ENCODE measurements around the gene MECR. TPM values are rescaled to one million over a fixed set of nuclear protein-coding genes. Genes with fewer than 3 reads are reported as not detected.
A peak's percentile ranks its signal among the peaks of the same experiment; 100 is the strongest.

The MECR gene
- polyA plus RNA-seq, 1 experiment = 18.2 TPM

DNA sequence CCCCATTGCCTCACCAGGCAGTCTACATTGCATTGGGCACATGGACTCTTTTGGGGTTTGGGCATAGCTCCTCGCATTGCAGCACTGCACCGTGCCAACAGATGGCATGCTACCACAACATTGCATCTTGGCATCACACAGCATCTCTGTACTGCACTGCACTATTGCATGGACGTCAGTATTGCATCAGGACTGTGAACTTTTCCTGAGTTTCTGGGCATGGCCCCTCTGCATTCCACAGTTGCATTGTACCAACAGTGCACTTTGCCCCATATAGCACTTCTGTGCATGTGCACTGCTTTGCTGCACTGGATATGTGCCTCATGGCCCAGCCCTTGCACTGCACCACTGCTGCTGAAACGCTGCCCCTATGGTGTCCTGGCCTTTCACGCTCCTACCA is 15.1 kb upstream of the MECR start:
- TF ChIP-seq, protein P1, sequence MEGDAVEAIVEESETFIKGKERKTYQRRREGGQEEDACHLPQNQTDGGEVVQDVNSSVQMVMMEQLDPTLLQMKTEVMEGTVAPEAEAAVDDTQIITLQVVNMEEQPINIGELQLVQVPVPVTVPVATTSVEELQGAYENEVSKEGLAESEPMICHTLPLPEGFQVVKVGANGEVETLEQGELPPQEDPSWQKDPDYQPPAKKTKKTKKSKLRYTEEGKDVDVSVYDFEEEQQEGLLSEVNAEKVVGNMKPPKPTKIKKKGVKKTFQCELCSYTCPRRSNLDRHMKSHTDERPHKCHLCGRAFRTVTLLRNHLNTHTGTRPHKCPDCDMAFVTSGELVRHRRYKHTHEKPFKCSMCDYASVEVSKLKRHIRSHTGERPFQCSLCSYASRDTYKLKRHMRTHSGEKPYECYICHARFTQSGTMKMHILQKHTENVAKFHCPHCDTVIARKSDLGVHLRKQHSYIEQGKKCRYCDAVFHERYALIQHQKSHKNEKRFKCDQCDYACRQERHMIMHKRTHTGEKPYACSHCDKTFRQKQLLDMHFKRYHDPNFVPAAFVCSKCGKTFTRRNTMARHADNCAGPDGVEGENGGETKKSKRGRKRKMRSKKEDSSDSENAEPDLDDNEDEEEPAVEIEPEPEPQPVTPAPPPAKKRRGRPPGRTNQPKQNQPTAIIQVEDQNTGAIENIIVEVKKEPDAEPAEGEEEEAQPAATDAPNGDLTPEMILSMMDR (IDR thresholded peaks at IDR 0.05; ENCODE audit: low read depth, low read length) = peak; percentile 60
- Histone ChIP-seq H3K9me3 (ENCODE audit: control insufficient read depth, insufficient read depth, low read length) (no peaks in the 10 kb centered on the region), H3K27me3 (ENCODE audit: control insufficient read depth, insufficient read depth, low read length) (no peaks in the 10 kb centered on the region), H3K27ac (ENCODE audit: low read depth, low read length) (no peak overlapping the region), H3K4me3 (ENCODE audit: low read depth, low read length) (no peak overlapping the region)
- DNase-seq (ENCODE audit: low read depth, low spot score) = no peak
- ChIA-PET CTCF (interaction anchor here (0.6 to 1.3 kb wide), 4 partner anchors 11 to 1462 kb away, joined by 3 to 4 read pairs (median 3); no protein-coding TSS in a partner anchor), POLR2A (no interaction called here)

GRCh38 chr1:29245261-29245660 is 14.5 kb upstream of the MECR start:
- Histone ChIP-seq H3K27ac (ENCODE audit: low read depth, low read length) (no peak overlapping the region), H3K27me3 (ENCODE audit: control insufficient read depth, insufficient read depth, low read length) (no peaks in the 10 kb centered on the region), H3K9me3 (ENCODE audit: control insufficient read depth, insufficient read depth, low read length) (no peaks in the 10 kb centered on the region), H3K4me3 (ENCODE audit: low read depth, low read length) (no peak overlapping the region)
- TF ChIP-seq, protein P1 (IDR thresholded peaks at IDR 0.05; ENCODE audit: low read depth, low read length) = no peak
- DNase-seq (ENCODE audit: low read depth, low spot score) = no peak
- POLR2A ChIA-PET = no interaction called here
- CTCF ChIA-PET = interaction anchor here (0.6 to 1.3 kb wide), 4 partner anchors 12 to 1463 kb away, joined by 3 to 4 read pairs (median 3); no protein-coding TSS in a partner anchor

DNA sequence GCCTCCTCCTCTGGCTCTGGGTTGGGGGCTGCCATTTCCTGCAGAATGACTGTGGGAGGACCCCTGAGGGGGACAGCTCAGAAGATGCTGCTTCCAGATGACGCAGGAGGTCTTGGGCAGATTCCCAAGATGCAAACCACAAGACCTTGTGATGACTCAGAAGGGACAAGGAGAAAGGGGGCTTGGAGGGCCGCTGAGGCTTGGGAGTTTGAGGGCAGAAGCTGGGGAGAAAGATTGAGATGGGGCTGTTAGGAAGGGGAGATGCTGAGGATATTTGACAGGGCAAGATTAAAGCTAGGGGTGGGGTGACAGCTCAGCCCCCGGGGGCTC is 13.1 kb upstream of the MECR start:
- H3K27me3 ChIP-seq (ENCODE audit: control insufficient read depth, insufficient read depth, low read length) = no peaks in the 10 kb centered on the region
- peak; percentile 54 for DNase-seq (ENCODE audit: low read depth, low spot score)
- ChIA-PET POLR2A (no interaction called here), CTCF (interaction anchor here (0.6 to 1.5 kb wide), 5 partner anchors 97 to 1465 kb away, joined by 3 to 7 read pairs (median 4); no protein-coding TSS in a partner anchor)
- no peaks in the 10 kb centered on the region for H3K9me3 ChIP-seq (ENCODE audit: control insufficient read depth, insufficient read depth, low read length)
- peak overlapping the region; percentile 21 for H3K27ac ChIP-seq (ENCODE audit: low read depth, low read length)
- H3K4me3 ChIP-seq (ENCODE audit: low read depth, low read length) = no peak overlapping the region
- TF ChIP-seq, protein P1 (IDR thresholded peaks at IDR 0.05; ENCODE audit: low read depth, low read length) = no peak

DNA sequence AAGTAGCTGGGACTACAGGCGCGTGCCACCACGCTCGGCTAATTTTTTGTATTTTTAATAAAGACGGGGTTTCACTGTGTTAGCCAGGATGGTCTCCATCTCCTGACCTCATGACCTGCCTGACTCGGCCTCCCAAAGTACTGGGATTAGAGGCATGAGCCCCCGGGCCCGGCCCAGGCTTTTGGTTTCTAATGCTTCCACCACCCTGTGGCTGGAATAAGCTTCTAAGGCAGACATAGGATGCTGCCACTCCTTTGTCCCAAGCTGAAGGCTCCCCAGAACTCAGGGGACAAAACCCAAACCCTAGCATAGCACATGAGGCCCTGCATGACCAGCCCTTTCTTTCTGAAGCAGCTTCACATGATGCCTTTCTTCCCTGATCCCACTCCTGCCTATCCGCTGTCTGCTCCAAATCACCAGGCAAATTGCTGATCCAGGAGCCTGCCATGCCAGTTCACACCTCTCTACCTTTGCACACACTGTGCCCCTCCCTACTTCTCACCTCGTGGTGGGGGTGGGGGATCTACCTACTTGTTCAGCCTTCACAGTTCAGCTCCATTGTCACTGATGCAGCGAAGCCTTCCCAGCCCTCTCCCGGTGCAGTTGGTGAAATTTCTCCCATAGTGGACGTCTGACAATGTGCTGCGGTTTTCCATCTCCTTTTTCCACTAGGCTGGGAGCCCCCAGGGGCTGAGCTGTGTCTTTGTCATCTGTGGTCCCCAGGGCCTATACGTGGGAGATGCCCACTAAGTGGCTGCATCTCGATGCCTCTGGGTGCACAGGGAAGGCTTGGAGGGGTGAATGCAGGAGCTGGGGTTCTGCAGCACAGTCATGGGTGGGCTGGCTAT is 12.5 kb upstream of the MECR start:
- H3K9me3 ChIP-seq (ENCODE audit: control insufficient read depth, insufficient read depth, low read length) = no peaks in the 10 kb centered on the region
- no peak for DNase-seq (ENCODE audit: low read depth, low spot score)
- no peak overlapping the region for H3K27ac ChIP-seq (ENCODE audit: low read depth, low read length)
- H3K27me3 ChIP-seq (ENCODE audit: control insufficient read depth, insufficient read depth, low read length) = no peaks in the 10 kb centered on the region
- CTCF ChIA-PET = interaction anchor here (0.7 to 1.5 kb wide), 5 partner anchors 13 to 1465 kb away, joined by 3 to 7 read pairs (median 4); no protein-coding TSS in a partner anchor
- POLR2A ChIA-PET = no interaction called here
- H3K4me3 ChIP-seq (ENCODE audit: low read depth, low read length) = no peak overlapping the region
- TF ChIP-seq, protein P1 (IDR thresholded peaks at IDR 0.05; ENCODE audit: low read depth, low read length) = no peak

DNA sequence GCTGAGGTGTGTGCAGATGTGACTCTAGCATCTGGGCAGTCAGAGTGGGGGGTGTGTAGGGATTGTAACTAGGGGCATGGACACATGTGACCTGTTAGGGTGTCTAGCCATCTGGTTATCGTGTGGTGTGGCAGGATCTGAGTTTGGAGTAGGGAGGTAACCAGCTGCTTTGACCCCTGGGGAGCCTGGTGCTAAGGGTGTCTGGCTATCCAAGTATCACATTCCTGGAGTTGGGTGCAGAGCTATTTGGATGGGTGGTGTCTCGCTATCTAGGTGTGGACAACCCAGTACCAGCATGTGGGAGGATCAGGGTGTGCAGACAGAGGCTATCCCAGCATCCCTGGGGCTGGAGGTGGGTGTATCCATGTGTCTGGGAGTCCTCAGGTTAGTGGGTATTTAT is 10.3 kb upstream of the MECR start:
- no peak overlapping the region for H3K27ac ChIP-seq (ENCODE audit: low read depth, low read length)
- ChIA-PET POLR2A (no interaction called here), CTCF (interaction anchor here (0.9 to 2.2 kb wide), 5 partner anchors 16 to 1467 kb away, joined by 3 to 13 read pairs (median 3); no protein-coding TSS in a partner anchor)
- no peaks in the 10 kb centered on the region for H3K9me3 ChIP-seq (ENCODE audit: control insufficient read depth, insufficient read depth, low read length)
- H3K4me3 ChIP-seq (ENCODE audit: low read depth, low read length) = no peak overlapping the region
- DNase-seq (ENCODE audit: low read depth, low spot score) = no peak
- TF ChIP-seq, protein P1 (IDR thresholded peaks at IDR 0.05; ENCODE audit: low read depth, low read length) = no peak
- H3K27me3 ChIP-seq (ENCODE audit: control insufficient read depth, insufficient read depth, low read length) = peaks cover 4% of the 10 kb centered on the region
